MM.1S (cell line): ENCODE measurements around the gene ZFP30.

ENCODE experiments used
- CTCF ChIP-seq: fragments of 300-600 bp; sonication (generic); IDR thresholded peaks from 2 replicates; pipeline ENCODE4 v1.5.1; 2016; ENCODE audit warnings: antibody characterized with exemption, low read length, mixed read lengths
- EZH2 ChIP-seq: fragments of 300-600 bp; sonication (generic); optimal IDR thresholded peaks from 2 replicates; pipeline ENCODE3; 2017; ENCODE audit warnings: low read depth, mild to moderate bottlenecking, antibody characterized with exemption, low read length, mixed read lengths

GRCh38 chr19:37594304-37594981, 60.8 kb downstream of the ZFP30 start, which contains the start of the genes ZNF540 and ZNF571:
- TF ChIP-seq CTCF = no peak
- TF ChIP-seq EZH2 = no peak
